GM18868 (cell line): ENCODE data around the gene METTL6.
"Not testable (repeated sequence)": the region's sequence is repeated elsewhere in the genome, so short reads cannot be mapped to it uniquely, and the experiment has no call there.

Experiments used
- ATAC-seq: cut with Tn5 transposase; IDR thresholded peaks from one replicate; pipeline ENCODE4 v1.9.1; 2021; ENCODE audit warnings: mild to moderate bottlenecking, moderate library complexity; ENCODE audit not compliant: unreplicated experiment

The METTL6 gene

GRCh38 chr3:15405448-15406050 lies 21.8 kb downstream of the METTL6 start:
- no peak for ATAC-seq

GRCh38 chr3:15404767-15405166 lies 22.6 kb downstream of the METTL6 start:
- peak; percentile 76 for ATAC-seq

- ATAC-seq = no peak
Observed at GRCh38 chr3:15403965-15404364, 23.4 kb downstream of the METTL6 start.

- ATAC-seq = no peak
Observed at GRCh38 chr3:15403495-15403894, 23.8 kb downstream of the METTL6 start.

GRCh38 chr3:15401936-15402335 lies 25.4 kb downstream of the METTL6 start:
- ATAC-seq = no peak

- ATAC-seq = no peak
Observed at GRCh38 chr3:15399970-15400369, 27.4 kb downstream of the METTL6 start.

GRCh38 chr3:15398731-15399133 lies 28.6 kb downstream of the METTL6 start:
- not testable (repeated sequence) for ATAC-seq

GRCh38 chr3:15393252-15393651 lies 34.1 kb downstream of the METTL6 start:
- not testable (repeated sequence) for ATAC-seq

GRCh38 chr3:15391007-15391406 lies 36.3 kb downstream of the METTL6 start:
- ATAC-seq = no peak

- ATAC-seq = no peak
Observed at GRCh38 chr3:15390460-15390859, 36.9 kb downstream of the METTL6 start.

GRCh38 chr3:15388335-15388734 lies 39.0 kb downstream of the METTL6 start:
- not testable (repeated sequence) for ATAC-seq

GRCh38 chr3:15387735-15388134 lies 39.6 kb downstream of the METTL6 start:
- no peak for ATAC-seq

- no peak for ATAC-seq
Observed at GRCh38 chr3:15387171-15387581, 40.2 kb downstream of the METTL6 start.

- not testable (repeated sequence) for ATAC-seq
Observed at GRCh38 chr3:15386654-15386955, 40.7 kb downstream of the METTL6 start.

GRCh38 chr3:15385901-15386653 lies 41.3 kb downstream of the METTL6 start:
- ATAC-seq = no peak

GRCh38 chr3:15385238-15385695 lies 42.1 kb downstream of the METTL6 start:
- not testable (repeated sequence) for ATAC-seq

GRCh38 chr3:15384510-15385237 lies 42.7 kb downstream of the METTL6 start:
- ATAC-seq = peak; percentile 85

- ATAC-seq = no peak
Observed at GRCh38 chr3:15382405-15382923, 44.9 kb downstream of the METTL6 start.

GRCh38 chr3:15380980-15381890 lies 46.1 kb downstream of the METTL6 start:
- ATAC-seq = no peak

GRCh38 chr3:15377961-15378791 lies 49.2 kb downstream of the METTL6 start:
- peak; percentile 95 for ATAC-seq
